Measurements from ENCODE around the gene UGT2B28.
"Not testable (repeated sequence)": the region's sequence is repeated elsewhere in the genome, so short reads cannot be mapped to it uniquely, and the experiment has no call there.

The UGT2B28 gene

DNA sequence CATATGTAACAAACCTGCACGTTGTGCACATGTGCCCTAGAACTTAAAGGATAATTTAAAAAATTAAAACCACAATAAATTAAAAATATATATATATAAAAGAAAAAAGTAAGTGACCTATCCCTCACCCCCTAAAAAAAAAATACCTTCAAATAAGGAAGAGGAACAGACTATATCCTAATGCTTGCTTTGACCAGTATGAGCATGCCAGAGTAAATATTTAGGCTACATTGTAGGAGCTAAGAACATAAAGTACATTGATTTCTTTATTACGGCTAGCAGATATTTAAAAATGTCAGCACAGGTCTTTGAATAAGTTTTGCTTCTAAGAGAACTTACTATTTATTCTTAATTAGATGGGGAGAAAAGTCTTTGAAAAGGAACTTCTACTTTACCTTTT lies 62.8 kb downstream of the UGT2B28 start:
- in situ Hi-C loops (cut with HindIII; ENCODE audit: low sequenced_read_pairs) = not testable (repeated sequence)

GRCh38 chr4:69343558-69344420 lies 63.5 kb downstream of the UGT2B28 start:
- in situ Hi-C loops (cut with HindIII; ENCODE audit: low sequenced_read_pairs) = not testable (repeated sequence)
